Lower leg skin (tissue), 3 donors: Measurements from ENCODE around the gene ZFAND6.

Source experiments
- CTCF ChIP-seq, 3 donors: fragments of 450-650 bp; IDR thresholded peaks; one replicate each; pipeline ENCODE4 v1.5.1; 2016; ENCODE audit warnings: antibody characterized with exemption in 3 of 3, mild to moderate bottlenecking in 3 of 3, moderate library complexity in 2 of 3
- POLR2A ChIP-seq, 2 donors: fragments of 450-650 bp; IDR thresholded peaks; one replicate each; pipeline ENCODE4 v1.6.1; 2016 to 2017; ENCODE audit warnings: antibody characterized with exemption in 2 of 2, mild to moderate bottlenecking in 1 of 2, moderate library complexity in 1 of 2

GRCh38 chr15:80151148-80151547 lies 91.7 kb downstream of the ZFAND6 start:
- TF ChIP-seq CTCF (IDR thresholded peaks at IDR 0.05) (no peak), POLR2A (IDR thresholded peaks at IDR 0.05) (no peak)
